ENCODE measurements around the gene CHID1. TPM values are rescaled to one million over a fixed set of nuclear protein-coding genes. Genes with fewer than 3 reads are reported as not detected.

The CHID1 gene
- total and polyA plus RNA-seq, 2 donors: 17.8 to 35.7 TPM

- Histone ChIP-seq H3K9me3 (ENCODE audit: control insufficient read depth in 2 of 2, insufficient read depth in 1 of 2, low read length in 1 of 2) (no peaks in the 10 kb centered on the region), H3K27me3 (ENCODE audit: control insufficient read depth in 2 of 2, insufficient read depth in 1 of 2, low read length in 1 of 2) (no peaks in the 10 kb centered on the region), H3K4me1 (ENCODE audit: control insufficient read depth in 2 of 2, insufficient read depth in 2 of 2, low read length in 2 of 2) (no peaks in the 10 kb centered on the region), H3K4me3 (ENCODE audit: low read length in 2 of 2) (no peak overlapping the region), H3K36me3 (ENCODE audit: control insufficient read depth in 2 of 2, insufficient read depth in 2 of 2, low read length in 1 of 2) (peaks cover 13 to 20% of the 10 kb centered on the region in 2 donors), H3K27ac (ENCODE audit: low read depth in 1 of 2, low read length in 1 of 2) (no peak overlapping the region)
- no peak for DNase-seq (ENCODE audit: low read depth in 6 of 9, low spot score in 9 of 9)
- WGBS: 84% methylated on average over 12 of the region's 12 CpGs
Observed at GRCh38 chr11:873706-874105, 36.9 kb downstream of the CHID1 start.

DNA sequence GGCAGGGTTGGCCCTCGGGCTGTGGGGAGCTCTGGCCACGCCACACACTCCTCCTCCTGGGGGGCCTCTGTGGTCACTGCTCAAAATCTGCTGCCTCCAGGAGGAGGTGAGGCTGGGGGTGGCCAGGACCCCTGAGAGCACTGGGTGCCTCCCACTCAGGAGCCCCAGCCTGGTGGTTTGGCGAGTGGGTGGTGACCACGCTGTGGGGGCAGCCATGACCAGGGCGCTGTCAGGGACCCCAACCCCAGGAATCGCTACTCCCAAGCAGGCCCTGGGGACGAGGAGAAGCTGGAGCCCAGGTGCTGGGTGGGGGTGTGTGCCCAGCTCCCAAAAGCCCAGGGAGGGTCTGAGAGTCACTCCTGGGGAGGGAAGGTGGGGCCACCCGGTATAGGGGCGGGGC lies 37.8 kb downstream of the CHID1 start:
- Histone ChIP-seq H3K27ac (ENCODE audit: low read depth in 1 of 2, low read length in 1 of 2) (no peak overlapping the region), H3K36me3 (ENCODE audit: control insufficient read depth in 2 of 2, insufficient read depth in 2 of 2, low read length in 1 of 2) (peaks cover 11 to 23% of the 10 kb centered on the region in 2 donors), H3K9me3 (ENCODE audit: control insufficient read depth in 2 of 2, insufficient read depth in 1 of 2, low read length in 1 of 2) (no peaks in the 10 kb centered on the region), H3K4me1 (ENCODE audit: control insufficient read depth in 2 of 2, insufficient read depth in 2 of 2, low read length in 2 of 2) (no peaks in the 10 kb centered on the region), H3K4me3 (ENCODE audit: low read length in 2 of 2) (no peak overlapping the region), H3K27me3 (ENCODE audit: control insufficient read depth in 2 of 2, insufficient read depth in 1 of 2, low read length in 1 of 2) (no peaks in the 10 kb centered on the region)
- 99% methylated on average over 9 of the region's 9 CpGs for WGBS
- no peak for DNase-seq (ENCODE audit: low read depth in 6 of 9, low spot score in 9 of 9)

- no peaks in the 10 kb centered on the region for H3K4me1 ChIP-seq (ENCODE audit: control insufficient read depth in 2 of 2, insufficient read depth in 2 of 2, low read length in 2 of 2)
- no peaks in the 10 kb centered on the region for H3K27me3 ChIP-seq (ENCODE audit: control insufficient read depth in 2 of 2, insufficient read depth in 1 of 2, low read length in 1 of 2)
- no peak overlapping the region for H3K4me3 ChIP-seq (ENCODE audit: low read length in 2 of 2)
- no peaks in the 10 kb centered on the region for H3K9me3 ChIP-seq (ENCODE audit: control insufficient read depth in 2 of 2, insufficient read depth in 1 of 2, low read length in 1 of 2)
- H3K36me3 ChIP-seq (ENCODE audit: control insufficient read depth in 2 of 2, insufficient read depth in 2 of 2, low read length in 1 of 2): peaks cover 11 to 23% of the 10 kb centered on the region in 2 donors
- 86% methylated on average over 9 of the region's 9 CpGs for WGBS
- DNase-seq (ENCODE audit: low read depth in 6 of 9, low spot score in 9 of 9): no peak
- H3K27ac ChIP-seq (ENCODE audit: low read depth in 1 of 2, low read length in 1 of 2): no peak overlapping the region
Observed at GRCh38 chr11:871472-871871, 39.1 kb downstream of the CHID1 start.

DNA sequence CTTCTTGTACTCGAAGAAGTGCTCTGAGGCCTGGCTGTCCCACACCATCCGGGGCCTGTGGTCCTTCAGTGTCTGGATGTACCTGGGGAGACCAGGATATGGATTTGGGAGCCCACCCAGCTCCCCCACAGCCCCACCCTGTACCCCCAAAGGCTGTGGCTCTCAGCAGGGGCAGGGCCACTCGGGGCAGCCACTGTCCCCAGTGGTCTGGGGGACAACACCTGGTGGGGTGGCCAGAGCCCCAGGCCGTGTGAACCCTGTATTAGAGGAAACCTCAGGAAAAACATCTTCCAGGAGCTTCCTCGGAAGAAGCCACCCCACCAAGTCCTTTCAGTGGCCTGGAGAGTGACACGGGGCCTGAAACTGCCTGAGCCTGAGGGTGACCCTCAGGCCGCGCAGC lies 40.2 kb downstream of the CHID1 start:
- H3K4me3 ChIP-seq (ENCODE audit: low read length in 2 of 2): no peak overlapping the region

DNA sequence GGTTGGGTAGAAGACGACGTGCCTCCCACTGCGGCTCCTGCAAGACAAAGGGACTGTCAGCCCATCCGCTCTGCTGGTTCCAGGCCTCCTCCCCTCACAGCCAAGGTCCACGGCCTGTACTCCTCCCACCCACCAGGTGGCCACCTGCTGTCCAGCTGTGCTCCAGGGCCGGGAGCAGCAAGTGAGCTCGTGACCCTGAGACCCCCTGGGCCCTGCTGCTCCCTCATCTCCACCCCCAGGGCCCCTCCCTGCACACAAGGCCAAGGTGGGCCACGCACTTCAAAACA lies 40.5 kb downstream of the CHID1 start:
- Histone ChIP-seq H3K9me3 (ENCODE audit: control insufficient read depth in 2 of 2, insufficient read depth in 1 of 2, low read length in 1 of 2) (no peaks in the 10 kb centered on the region), H3K27me3 (ENCODE audit: control insufficient read depth in 2 of 2, insufficient read depth in 1 of 2, low read length in 1 of 2) (no peaks in the 10 kb centered on the region), H3K36me3 (ENCODE audit: control insufficient read depth in 2 of 2, insufficient read depth in 2 of 2, low read length in 1 of 2) (peaks cover 6 to 23% of the 10 kb centered on the region in 2 donors), H3K27ac (ENCODE audit: low read depth in 1 of 2, low read length in 1 of 2) (no peak overlapping the region), H3K4me1 (ENCODE audit: control insufficient read depth in 2 of 2, insufficient read depth in 2 of 2, low read length in 2 of 2) (no peaks in the 10 kb centered on the region), H3K4me3 (ENCODE audit: low read length in 2 of 2) (no peak overlapping the region)
- 96% methylated on average over 8 of the region's 8 CpGs for WGBS
- no peak for DNase-seq (ENCODE audit: low read depth in 6 of 9, low spot score in 9 of 9)

More for the DNA sequence above, 40.2 kb downstream of the CHID1 start:
- Histone ChIP-seq H3K27ac (ENCODE audit: low read depth in 1 of 2, low read length in 1 of 2) (no peak overlapping the region), H3K9me3 (ENCODE audit: control insufficient read depth in 2 of 2, insufficient read depth in 1 of 2, low read length in 1 of 2) (no peaks in the 10 kb centered on the region), H3K4me1 (ENCODE audit: control insufficient read depth in 2 of 2, insufficient read depth in 2 of 2, low read length in 2 of 2) (no peaks in the 10 kb centered on the region), H3K36me3 (ENCODE audit: control insufficient read depth in 2 of 2, insufficient read depth in 2 of 2, low read length in 1 of 2) (peaks cover 8 to 23% of the 10 kb centered on the region in 2 donors), H3K27me3 (ENCODE audit: control insufficient read depth in 2 of 2, insufficient read depth in 1 of 2, low read length in 1 of 2) (no peaks in the 10 kb centered on the region)
- DNase-seq (ENCODE audit: low read depth in 6 of 9, low spot score in 9 of 9): no peak
- 97% methylated on average over 8 of the region's 8 CpGs for WGBS

GRCh38 chr11:869399-870126 lies 41.0 kb downstream of the CHID1 start:
- H3K27ac ChIP-seq (ENCODE audit: low read depth in 1 of 2, low read length in 1 of 2): no peak overlapping the region
- no peaks in the 10 kb centered on the region for H3K9me3 ChIP-seq (ENCODE audit: control insufficient read depth in 2 of 2, insufficient read depth in 1 of 2, low read length in 1 of 2)
- no peaks in the 10 kb centered on the region for H3K4me1 ChIP-seq (ENCODE audit: control insufficient read depth in 2 of 2, insufficient read depth in 2 of 2, low read length in 2 of 2)
- no peak overlapping the region for H3K4me3 ChIP-seq (ENCODE audit: low read length in 2 of 2)
- no peaks in the 10 kb centered on the region for H3K27me3 ChIP-seq (ENCODE audit: control insufficient read depth in 2 of 2, insufficient read depth in 1 of 2, low read length in 1 of 2)
- WGBS: 96% methylated on average over 25 of the region's 25 CpGs
- peaks cover 2 to 18% of the 10 kb centered on the region in 2 donors for H3K36me3 ChIP-seq (ENCODE audit: control insufficient read depth in 2 of 2, insufficient read depth in 2 of 2, low read length in 1 of 2)
- DNase-seq (ENCODE audit: low read depth in 6 of 9, low spot score in 9 of 9): no peak

- Histone ChIP-seq H3K4me1 (ENCODE audit: control insufficient read depth in 2 of 2, insufficient read depth in 2 of 2, low read length in 2 of 2) (no peaks in the 10 kb centered on the region), H3K27me3 (ENCODE audit: control insufficient read depth in 2 of 2, insufficient read depth in 1 of 2, low read length in 1 of 2) (no peaks in the 10 kb centered on the region), H3K27ac (ENCODE audit: low read depth in 1 of 2, low read length in 1 of 2) (no peak overlapping the region), H3K9me3 (ENCODE audit: control insufficient read depth in 2 of 2, insufficient read depth in 1 of 2, low read length in 1 of 2) (no peaks in the 10 kb centered on the region), H3K36me3 (ENCODE audit: control insufficient read depth in 2 of 2, insufficient read depth in 2 of 2, low read length in 1 of 2) (peaks cover 0 to 15% of the 10 kb centered on the region in 2 donors), H3K4me3 (ENCODE audit: low read length in 2 of 2) (no peak overlapping the region)
- WGBS: 95% methylated on average over 12 of the region's 12 CpGs
- no peak for DNase-seq (ENCODE audit: low read depth in 6 of 9, low spot score in 9 of 9)
Observed at GRCh38 chr11:868802-869201, 41.8 kb downstream of the CHID1 start.

GRCh38 chr11:868394-868793 lies 42.2 kb downstream of the CHID1 start:
- Histone ChIP-seq H3K36me3 (ENCODE audit: control insufficient read depth in 2 of 2, insufficient read depth in 2 of 2, low read length in 1 of 2) (peaks cover 0 to 11% of the 10 kb centered on the region in 2 donors), H3K9me3 (ENCODE audit: control insufficient read depth in 2 of 2, insufficient read depth in 1 of 2, low read length in 1 of 2) (no peaks in the 10 kb centered on the region), H3K4me3 (ENCODE audit: low read length in 2 of 2) (no peak overlapping the region), H3K4me1 (ENCODE audit: control insufficient read depth in 2 of 2, insufficient read depth in 2 of 2, low read length in 2 of 2) (no peaks in the 10 kb centered on the region), H3K27ac (ENCODE audit: low read depth in 1 of 2, low read length in 1 of 2) (no peak overlapping the region), H3K27me3 (ENCODE audit: control insufficient read depth in 2 of 2, insufficient read depth in 1 of 2, low read length in 1 of 2) (no peaks in the 10 kb centered on the region)
- DNase-seq (ENCODE audit: low read depth in 6 of 9, low spot score in 9 of 9): no peak
- 96% methylated on average over 17 of the region's 17 CpGs for WGBS

DNA sequence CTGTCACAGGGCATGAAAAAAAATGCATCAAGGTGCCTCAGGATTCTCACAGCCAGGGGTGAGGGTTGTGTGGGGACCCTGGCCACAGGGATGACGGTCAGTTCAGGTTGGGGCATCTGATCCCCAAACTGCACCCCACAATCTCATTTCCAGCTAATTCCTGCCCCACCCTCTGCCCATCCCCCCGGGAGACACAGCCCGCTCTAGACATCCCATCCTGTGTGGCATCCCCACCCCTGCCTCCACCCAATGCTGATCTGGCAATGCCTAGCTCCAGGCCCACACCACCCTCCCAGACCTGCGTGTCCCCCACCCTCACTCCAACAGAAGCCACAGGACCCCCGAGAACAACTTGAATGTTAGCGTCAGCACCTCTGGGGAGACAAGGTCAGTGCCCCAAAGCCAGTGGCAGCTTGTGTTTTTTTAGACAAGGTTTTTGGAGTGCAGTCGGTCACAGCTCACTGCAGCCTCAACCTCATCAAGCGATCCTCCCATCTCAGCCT lies 42.7 kb downstream of the CHID1 start:
- Histone ChIP-seq H3K4me1 (ENCODE audit: control insufficient read depth in 2 of 2, insufficient read depth in 2 of 2, low read length in 2 of 2) (no peaks in the 10 kb centered on the region), H3K27ac (ENCODE audit: low read depth in 1 of 2, low read length in 1 of 2) (no peak overlapping the region), H3K4me3 (ENCODE audit: low read length in 2 of 2) (no peak overlapping the region), H3K27me3 (ENCODE audit: control insufficient read depth in 2 of 2, insufficient read depth in 1 of 2, low read length in 1 of 2) (no peaks in the 10 kb centered on the region), H3K36me3 (ENCODE audit: control insufficient read depth in 2 of 2, insufficient read depth in 2 of 2, low read length in 1 of 2) (peaks cover 0 to 11% of the 10 kb centered on the region in 2 donors), H3K9me3 (ENCODE audit: control insufficient read depth in 2 of 2, insufficient read depth in 1 of 2, low read length in 1 of 2) (no peaks in the 10 kb centered on the region)
- DNase-seq (ENCODE audit: low read depth in 6 of 9, low spot score in 9 of 9): no peak
- WGBS: 94% methylated on average over 8 of the region's 8 CpGs
